D721Med (cell line): ENCODE measurements around the gene BARX2.

Source experiments
- DNase-seq: peaks from one replicate; pipeline ENCODE4 v3.0.0; 2011; ENCODE audit warnings: low spot score; ENCODE audit not compliant: insufficient read length
- FAIRE-seq: peaks from 2 replicates; lab custom pipeline; 2011; peaks lifted over from hg19 to GRCh38; lab: Jason Lieb, UNC
- TF ChIP-seq, protein P1 (sequence below): IDR thresholded peaks from 2 replicates; pipeline ENCODE4 v1.5.1; 2012; ENCODE audit warnings: mild to moderate bottlenecking, control low read depth; ENCODE audit not compliant: insufficient read depth; ENCODE audit errors: missing control alignments

BARX2 gene

GRCh38 chr11:129346916-129347315 lies 28.7 kb upstream of the BARX2 start:
- DNase-seq: no peak
- no peak for FAIRE-seq
- TF ChIP-seq, protein P1, sequence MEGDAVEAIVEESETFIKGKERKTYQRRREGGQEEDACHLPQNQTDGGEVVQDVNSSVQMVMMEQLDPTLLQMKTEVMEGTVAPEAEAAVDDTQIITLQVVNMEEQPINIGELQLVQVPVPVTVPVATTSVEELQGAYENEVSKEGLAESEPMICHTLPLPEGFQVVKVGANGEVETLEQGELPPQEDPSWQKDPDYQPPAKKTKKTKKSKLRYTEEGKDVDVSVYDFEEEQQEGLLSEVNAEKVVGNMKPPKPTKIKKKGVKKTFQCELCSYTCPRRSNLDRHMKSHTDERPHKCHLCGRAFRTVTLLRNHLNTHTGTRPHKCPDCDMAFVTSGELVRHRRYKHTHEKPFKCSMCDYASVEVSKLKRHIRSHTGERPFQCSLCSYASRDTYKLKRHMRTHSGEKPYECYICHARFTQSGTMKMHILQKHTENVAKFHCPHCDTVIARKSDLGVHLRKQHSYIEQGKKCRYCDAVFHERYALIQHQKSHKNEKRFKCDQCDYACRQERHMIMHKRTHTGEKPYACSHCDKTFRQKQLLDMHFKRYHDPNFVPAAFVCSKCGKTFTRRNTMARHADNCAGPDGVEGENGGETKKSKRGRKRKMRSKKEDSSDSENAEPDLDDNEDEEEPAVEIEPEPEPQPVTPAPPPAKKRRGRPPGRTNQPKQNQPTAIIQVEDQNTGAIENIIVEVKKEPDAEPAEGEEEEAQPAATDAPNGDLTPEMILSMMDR: no peak

- TF ChIP-seq, protein P1: no peak
- DNase-seq (no peak), FAIRE-seq (no peak)
These were observed 26.8 kb upstream of the BARX2 start for GRCh38 chr11:129348813-129349212.

DNA sequence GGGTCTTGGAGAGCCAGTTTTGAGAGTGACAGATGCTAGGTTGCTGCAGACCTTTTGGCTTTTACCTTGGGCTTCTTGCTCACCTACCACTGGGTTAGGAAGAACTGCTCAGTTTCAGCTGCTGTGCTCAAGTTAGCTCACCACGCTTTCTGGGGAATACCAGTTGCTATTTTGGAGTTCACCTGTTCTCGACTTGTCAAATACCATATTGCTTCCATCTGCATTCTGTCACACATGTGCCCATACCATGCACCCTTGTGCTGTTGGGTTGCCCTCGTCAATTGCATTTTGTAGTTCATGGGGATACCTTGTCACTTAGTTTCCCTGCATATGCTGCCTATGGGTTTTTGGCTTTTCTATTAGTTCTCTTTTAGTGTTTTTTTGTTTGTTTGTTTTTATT lies 23.0 kb upstream of the BARX2 start:
- no peak for FAIRE-seq
- DNase-seq: no peak
- TF ChIP-seq, protein P1: no peak

DNA sequence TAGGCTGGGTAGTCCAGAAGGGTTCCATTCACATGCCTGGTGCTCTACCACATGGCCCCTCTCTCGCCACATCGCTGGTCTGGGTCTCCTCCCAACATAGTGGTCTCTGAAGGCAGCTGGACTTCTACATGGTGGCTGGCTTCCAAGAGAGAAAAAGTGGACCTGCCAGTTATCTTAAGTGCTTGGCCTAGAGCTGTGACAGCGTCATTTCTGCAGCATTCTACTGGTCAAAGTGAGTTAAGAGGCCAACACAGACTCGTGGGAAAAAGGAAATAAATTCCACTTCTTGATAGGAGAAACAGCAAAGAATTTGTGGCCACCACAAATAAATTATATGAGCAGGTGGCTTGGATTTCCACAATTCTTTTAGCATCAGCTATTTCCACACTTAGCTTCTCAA lies 21.0 kb upstream of the BARX2 start:
- FAIRE-seq: no peak
- DNase-seq: no peak
- TF ChIP-seq, protein P1: no peak

- TF ChIP-seq, protein P1: no peak
- no peak for DNase-seq
- no peak for FAIRE-seq
These were observed 15.9 kb upstream of the BARX2 start for GRCh38 chr11:129359748-129360147.

DNA sequence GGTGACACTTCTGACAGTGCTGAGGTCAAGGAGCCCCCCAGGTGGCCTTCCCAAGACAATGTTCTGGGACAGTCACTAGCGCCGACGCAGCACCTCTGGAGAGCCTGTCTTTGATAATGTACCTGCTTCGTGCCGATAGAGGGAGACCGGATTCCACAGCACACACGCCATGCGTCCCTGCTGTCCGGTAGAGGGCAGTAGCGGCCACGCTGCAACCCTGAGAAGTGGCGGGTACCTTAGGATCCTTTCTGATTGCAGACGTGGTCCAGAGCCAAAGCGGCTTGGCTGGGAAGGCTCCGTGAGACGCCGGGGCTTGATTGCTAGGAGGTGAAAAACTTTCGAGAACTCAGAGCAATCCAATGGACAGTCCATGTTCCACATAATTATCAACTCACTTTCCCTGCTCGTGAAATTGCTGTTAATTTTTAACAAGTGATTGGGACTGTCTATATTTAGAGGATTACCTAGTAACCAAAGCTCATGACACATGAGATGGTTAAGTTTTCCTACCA lies 11.4 kb upstream of the BARX2 start:
- TF ChIP-seq, protein P1: peak; percentile 100
- no peak for FAIRE-seq
- no peak for DNase-seq

GRCh38 chr11:129365816-129366215 lies 9.8 kb upstream of the BARX2 start:
- TF ChIP-seq, protein P1: no peak

More at GRCh38 chr11:129365816-129366215, 9.8 kb upstream of the BARX2 start:
- no peak for FAIRE-seq
- no peak for DNase-seq
